A172 (cell line): ENCODE data around the gene YIPF3. TPM values are rescaled to one million over a fixed set of nuclear protein-coding genes. Genes with fewer than 3 reads are reported as not detected.
"Not testable (repeated sequence)": the region's sequence is repeated elsewhere in the genome, so short reads cannot be mapped to it uniquely, and the experiment has no call there.

Experiments
- DNase-seq: peaks from one replicate; pipeline ENCODE4 v3.0.0-alpha.2; 2015; ENCODE audit warnings: low spot score
- total RNA-seq: library from RNA; depleted of rRNA; stranded (reverse); fragments of >200 nt; shearing (Covaris generic); gene quantifications from 2 replicates; pipeline ENCODE4 v1.2.3, GENCODE V29; 2014; rRNA removed

YIPF3 gene
- 122 and 155 TPM in 2 replicates for total RNA-seq

DNA sequence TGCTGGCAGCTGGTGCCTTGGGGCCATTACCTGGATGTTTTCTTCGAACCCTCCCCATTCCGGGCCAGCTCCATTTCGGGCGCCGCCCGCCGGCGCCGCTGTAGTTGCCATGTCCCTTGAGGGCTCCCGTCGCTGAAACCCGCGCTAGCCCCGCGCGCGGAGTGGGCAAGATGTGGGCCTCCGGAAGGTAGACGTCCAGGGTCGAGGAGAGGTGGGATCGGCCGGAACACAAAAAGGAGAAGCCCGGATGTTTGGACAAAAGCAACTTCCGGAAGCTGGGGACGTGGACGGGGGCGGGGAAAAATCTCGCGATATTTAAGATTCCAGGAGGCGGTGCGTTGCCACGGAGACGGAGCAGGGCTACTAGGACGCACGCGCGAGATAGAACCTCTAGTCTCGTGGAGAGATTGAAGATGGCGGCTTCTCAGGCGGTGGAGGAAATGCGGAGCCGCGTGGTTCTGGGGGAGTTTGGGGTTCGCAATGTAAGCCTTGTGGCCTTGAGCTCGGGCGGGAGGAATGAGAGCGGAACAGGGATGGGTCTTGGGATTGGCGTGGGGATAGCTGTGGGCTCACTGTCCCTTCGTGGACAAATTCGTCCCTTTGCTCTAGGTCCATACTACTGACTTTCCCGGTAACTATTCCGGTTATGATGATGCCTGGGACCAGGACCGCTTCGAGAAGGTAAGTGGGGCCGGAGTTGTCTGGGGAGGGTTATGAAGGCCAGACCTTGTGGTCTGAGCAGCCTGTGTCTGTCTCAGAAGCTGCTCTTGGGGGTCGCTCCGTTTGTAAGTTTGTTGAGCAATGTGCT lies at the start of gene YIPF3, which contains the start of gene POLR1C:
TSS of gene YIPF3 (minus strand) at position 230 of the 808 bp plus-strand sequence. CDS start at position 111, 119 bp downstream.
TSS of gene POLR1C (plus strand) at position 393 of the 808 bp plus-strand sequence. CDS start at position 414, 21 bp downstream.
- peak; percentile 98 for DNase-seq

DNA sequence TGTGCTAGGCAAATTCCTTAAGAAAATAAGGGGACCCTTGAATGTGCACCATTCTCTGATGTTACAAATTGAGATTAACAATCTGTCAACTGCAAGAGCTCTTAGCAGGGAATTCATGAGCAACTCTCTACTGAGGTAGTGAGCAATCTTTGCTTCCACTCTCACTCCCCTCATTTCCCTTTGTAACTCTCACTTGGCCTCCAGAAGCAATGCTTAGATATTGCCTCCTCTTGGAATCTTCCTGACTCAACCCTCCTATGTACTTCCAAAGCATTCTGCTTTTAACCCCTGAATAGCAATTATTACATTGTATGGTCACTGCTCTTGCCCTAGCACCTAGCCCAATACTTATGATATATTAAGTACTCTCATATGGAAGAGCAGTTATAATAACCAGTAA lies 42.6 kb upstream of the YIPF3 start:
- DNase-seq = no peak

GRCh38 chr6:43557620-43558019 lies 40.9 kb upstream of the YIPF3 start:
- DNase-seq = not testable (repeated sequence)

- no peak for DNase-seq
Observed at GRCh38 chr6:43547222-43547621, 30.5 kb upstream of the YIPF3 start.

- DNase-seq = no peak
Observed at GRCh38 chr6:43544461-43544860, 27.7 kb upstream of the YIPF3 start.

DNA sequence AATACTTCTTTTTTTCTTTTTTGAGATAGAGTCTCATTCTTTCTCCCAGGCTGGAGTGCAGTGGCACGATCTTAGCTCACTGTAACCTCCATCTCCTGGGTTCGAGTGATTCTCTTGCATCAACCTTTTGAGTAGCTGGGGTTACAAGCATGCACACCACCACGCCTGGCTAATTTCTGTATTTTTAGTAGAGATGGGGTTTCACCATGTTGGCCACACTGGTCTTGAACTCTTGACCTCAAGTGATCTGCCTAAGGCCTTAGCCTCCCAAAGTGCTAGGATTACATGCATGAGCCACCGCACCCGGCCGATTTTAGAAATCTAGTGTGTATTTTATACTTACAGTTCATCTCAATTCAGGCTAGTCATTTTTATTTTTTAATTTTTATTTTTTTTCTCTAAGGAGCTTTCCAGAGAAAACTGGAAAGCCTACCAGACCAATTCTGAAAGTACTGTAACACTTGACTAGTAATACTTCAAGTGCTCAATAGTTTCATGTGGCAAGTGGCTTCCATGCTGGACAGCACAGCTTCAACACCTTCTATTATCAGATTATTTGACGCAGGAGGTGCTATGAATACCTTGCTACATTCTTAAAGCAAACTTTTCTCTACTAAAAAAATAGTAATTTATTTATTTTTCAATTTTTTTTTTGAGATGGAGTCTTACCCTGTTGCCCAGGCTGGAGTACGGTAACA lies 25.2 kb upstream of the YIPF3 start:
- no peak for DNase-seq

DNA sequence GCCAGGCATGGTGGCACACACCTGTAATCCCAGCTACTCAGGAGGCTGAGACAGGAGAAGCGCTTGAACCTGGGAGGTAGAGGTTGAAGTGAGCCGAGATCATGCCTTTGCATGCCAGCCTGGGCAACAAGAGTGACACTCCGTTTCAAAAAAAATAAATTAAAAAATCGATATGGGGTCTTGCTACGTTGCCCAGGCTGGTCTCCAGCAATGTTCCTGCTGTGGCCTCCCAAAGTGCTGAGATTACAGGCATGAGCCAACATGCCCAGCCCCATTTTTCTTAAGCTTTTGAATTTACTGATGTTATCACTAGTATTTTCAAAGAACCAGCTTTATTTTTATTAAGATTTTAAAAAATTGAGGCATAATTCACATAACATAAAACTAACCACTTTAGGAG lies 23.8 kb upstream of the YIPF3 start:
- DNase-seq = no peak

DNA sequence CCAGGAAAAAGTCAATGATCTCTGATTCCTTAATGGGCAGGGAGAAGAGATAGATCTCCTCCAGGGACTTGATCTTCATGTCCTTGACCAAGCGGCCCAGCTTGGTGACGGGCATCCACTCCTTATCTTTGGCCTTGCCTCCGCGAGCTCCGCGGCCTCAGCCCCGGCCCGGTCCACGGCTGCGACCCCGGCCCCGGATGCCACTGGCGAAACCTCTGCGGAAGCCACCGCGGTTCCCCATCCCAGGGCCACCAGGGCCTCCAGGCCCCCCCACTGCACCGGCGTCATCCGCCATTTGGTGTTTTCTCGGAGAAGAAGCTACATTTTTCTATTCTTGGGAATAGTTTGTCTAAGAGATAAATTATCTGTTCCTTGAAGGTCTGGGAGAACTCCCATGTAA lies 22.7 kb upstream of the YIPF3 start:
- DNase-seq = not testable (repeated sequence)

DNA sequence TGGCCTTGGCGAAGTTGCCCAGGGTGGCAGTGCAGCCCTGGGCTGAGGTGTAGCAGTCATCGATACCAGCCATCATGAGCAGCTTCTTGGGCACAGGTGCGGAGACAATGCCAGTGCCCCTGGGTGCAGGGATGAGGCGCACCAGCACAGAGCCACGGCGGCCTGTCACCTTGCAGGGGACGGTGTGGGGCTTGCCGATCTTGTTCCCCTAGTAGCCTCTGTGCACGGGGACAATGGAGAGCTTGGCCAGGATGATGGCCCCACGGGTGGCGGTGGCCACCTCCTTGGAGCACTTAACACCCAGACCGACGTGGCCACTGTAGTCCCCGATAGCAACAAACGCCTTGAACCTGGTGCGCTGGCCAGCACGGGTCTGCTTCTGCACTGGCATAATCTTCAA lies 22.3 kb upstream of the YIPF3 start:
- not testable (repeated sequence) for DNase-seq

GRCh38 chr6:43532201-43532600 lies 15.5 kb upstream of the YIPF3 start:
- no peak for DNase-seq

DNA sequence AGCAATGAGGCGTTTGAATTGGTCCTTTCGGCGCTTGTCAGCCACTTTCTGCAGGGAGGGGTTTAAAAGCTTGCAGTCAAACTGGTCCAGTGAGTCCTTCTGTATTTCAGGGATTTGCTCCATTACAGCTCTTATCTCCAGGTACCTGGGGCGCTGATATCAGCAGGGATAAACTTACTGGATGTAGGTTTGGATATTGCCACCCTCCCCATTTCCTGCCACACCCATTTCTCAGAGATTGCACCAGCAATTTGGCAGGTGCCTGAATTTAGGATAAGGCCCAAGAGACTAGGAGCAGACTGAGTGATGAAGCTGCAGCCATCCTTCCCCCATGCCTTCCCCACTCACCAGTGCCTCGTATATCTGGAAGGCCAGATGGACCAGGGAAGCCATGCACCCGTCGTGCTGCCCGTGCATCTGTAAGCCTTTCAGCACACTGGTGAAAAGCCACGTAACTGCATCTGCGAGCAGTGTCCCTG lies 7.8 kb upstream of the YIPF3 start:
- DNase-seq = no peak

DNA sequence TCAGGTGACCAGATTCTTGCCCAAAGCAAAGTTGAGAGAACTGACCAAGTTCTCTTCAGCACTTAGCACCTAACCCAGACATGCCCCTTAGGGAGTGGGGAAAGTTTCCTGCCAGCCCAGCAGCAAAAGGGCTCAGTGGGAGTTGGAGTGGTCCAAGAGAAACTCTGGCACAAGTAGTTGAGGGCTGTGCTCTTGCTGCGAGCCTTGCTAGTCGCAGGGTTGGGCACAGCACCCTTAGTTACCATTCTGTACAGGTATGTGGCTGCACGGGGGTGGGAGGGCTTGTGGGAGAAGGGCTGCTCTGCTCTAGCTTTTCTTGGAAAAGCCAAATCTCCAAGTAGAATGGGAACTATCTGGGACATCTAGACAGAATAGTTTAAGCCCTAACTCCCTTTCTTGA lies 6.6 kb upstream of the YIPF3 start:
- no peak for DNase-seq

DNA sequence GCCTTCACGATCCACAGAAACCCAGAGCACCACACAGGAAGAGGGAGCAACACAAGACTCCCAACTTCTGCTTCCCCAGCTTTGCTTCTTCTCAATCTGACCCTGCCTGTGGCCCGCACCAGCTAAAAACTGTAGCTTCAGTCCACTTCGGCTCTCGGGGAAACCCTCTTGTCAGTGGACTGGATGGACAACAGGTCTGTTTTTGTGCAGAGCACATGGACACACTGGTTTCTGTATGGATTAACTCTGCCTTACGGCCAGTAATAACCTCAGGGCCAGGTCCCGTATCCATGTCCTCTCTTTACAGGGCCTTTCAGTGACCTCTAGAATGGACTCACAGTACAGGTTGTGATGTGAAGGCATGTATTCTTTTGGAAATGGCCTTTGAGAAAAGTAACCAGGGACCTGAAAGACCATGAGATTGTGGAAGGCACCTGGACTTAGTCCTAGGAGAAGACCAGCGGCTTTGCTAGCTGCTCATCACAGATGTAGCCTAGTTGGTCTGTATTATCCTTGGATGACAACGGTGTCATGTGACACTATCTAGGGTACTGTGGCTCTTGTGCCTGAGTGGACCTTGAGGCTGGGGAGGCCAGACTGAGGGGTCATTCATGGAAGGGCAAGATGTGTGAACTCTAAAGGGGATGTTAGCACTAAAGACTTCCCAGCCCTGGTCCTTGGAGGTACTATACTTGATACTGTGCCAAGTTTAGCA lies 6.0 kb upstream of the YIPF3 start:
- DNase-seq = no peak

GRCh38 chr6:43521836-43522235 lies 5.1 kb upstream of the YIPF3 start:
- no peak for DNase-seq

DNA sequence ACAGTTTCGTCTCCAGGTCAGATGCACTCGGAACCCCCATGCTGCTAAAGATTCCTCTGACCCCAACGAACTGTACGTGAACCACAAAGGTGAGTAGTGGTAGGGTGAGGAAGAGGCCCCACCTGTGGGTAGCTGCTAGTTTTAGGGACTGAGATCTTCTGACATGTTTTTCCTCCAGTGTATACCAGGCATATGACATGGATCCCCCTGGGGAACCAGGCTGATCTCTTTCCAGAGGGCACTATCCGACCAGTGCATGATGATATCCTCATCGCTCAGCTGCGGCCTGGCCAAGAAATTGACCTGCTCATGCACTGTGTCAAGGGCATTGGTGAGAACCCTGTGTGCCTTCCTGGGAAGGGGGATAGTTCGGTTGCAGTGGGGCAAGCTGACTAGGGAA lies 3.4 kb upstream of the YIPF3 start:
- DNase-seq = no peak

DNA sequence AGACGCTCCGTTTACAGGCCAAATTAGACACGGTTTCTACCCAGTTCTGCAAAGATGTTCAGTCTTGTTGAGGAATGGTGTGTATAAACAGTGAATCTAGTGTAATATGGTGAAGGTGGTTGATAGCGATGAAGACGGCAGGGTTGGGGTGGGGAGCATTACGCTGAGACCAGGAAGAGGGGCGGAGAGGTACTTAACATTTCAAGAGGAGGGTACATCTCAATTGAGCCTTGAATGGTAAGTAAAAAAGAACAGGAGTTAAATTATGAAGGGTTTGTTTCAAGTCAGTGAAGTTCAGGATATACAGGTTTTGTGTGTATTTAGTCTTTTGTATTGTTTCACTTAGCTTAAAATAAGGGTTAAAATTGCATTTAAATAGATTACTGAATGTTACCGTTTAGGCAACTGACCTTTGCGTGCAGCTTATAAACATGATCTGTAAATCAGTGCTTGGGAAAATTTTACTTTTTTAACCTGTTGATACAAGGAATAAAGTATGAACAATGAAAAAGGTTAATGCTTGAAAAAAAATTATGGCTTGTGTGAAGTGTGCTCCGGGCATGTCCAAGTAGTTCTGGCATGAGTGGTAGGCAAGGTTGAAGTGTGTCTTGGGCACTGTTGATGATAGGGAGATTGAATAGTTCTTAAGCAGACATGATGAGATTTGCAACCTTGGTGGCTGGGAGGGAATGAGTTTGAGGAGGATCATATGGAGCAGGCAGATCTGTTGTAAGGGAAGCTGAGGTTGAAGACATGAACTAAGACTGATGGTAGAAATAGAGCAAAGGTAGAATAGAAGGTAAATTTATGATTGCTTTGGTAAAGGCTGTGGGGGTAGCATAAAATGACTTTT lies 1.0 kb upstream of the YIPF3 start:
- no peak for DNase-seq

DNA sequence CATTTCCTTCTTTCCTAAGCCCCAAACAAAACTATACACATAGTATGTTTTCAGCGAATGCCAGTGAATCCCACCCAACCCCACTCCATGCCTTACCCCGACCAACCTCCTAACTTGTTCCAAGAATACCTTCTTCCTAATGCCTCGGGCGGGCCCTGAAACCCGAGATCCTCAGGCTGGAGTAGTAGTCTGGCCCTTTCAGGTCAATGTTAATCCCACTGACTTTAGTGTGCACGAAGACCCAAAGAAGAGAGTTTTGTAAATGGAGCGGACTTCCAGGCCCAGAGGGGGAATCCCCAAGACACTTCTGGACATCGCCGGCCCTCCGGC lies 394 bp downstream of the YIPF3 start:
- no peak for DNase-seq

DNA sequence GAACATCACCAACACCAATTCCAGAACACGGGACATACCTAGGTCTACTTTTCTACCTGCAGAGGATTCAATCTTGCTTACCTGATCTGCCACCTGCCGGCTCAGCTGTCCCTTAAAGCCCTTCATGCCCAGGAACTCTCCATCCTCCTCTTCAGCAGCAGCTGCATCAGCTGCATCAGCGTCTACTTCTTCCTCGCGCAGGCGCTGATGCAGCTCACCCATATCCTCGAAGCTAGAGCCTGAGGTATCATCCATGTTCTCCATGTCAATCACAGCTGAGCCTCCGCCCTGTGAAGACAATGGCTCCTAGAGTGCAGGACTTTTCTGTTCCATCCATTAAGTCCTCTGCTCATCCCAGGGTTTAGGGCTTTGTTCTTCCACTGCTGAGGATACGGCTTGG lies 918 bp downstream of the YIPF3 start:
- no peak for DNase-seq

GRCh38 chr6:43511824-43512415 lies 4.8 kb downstream of the YIPF3 start:
- no peak for DNase-seq

GRCh38 chr6:43510827-43511163 lies 5.9 kb downstream of the YIPF3 start:
- no peak for DNase-seq
